Gastroesophageal sphincter (tissue), 4 donors: Measurements from ENCODE around the gene NADK. TPM values are rescaled to one million over a fixed set of nuclear protein-coding genes. Genes with fewer than 3 reads are reported as not detected.
A peak's percentile ranks its signal among the peaks of the same experiment; 100 is the strongest.

ENCODE experiments used
- ATAC-seq: fragments of 150-250 bp; one replicate; pipeline ENCODE4 v1.9.1; 2016; ENCODE audit warnings: mild to moderate bottlenecking, moderate library complexity
- H3K27ac ChIP-seq, 4 donors: fragments of 200-600 bp; sonication (generic) in 3 of 4; 1 replicate in 3 of 4; 2 replicates in 1 of 4; pipeline ENCODE4 v1.5.1; 2016 to 2019
- H3K27me3 ChIP-seq: fragments of 200-600 bp; sonication (generic); one replicate; pipeline ENCODE4 v1.5.1; 2019
- H3K36me3 ChIP-seq, 2 donors: fragments of 200-600 bp; sonication (generic); one replicate each; pipeline ENCODE4 v1.5.1; 2019; ENCODE audit warnings: control low read depth in 1 of 2
- H3K4me1 ChIP-seq, 3 donors: fragments of 200-600 bp; sonication (generic); 1 replicate in 2 of 3; 2 replicates in 1 of 3; pipeline ENCODE4 v1.5.1; 2016 to 2019; ENCODE audit warnings: control low read depth in 2 of 3
- H3K4me3 ChIP-seq, 2 donors: fragments of 200-600 bp; sonication (generic); one replicate each; pipeline ENCODE4 v1.5.1; 2019; ENCODE audit warnings: mild to moderate bottlenecking in 1 of 2, moderate library complexity in 1 of 2
- H3K9me3 ChIP-seq, 3 donors: fragments of 200-600 bp; sonication (generic); one replicate each; pipeline ENCODE4 v1.5.1; 2017 to 2019; ENCODE audit warnings: control low read depth in 2 of 3
- EP300 ChIP-seq: sonication (generic); formaldehyde crosslinking; IDR thresholded peaks from one replicate; pipeline ENCODE4 v1.6.1; 2017; ENCODE audit warnings: antibody characterized with exemption, mild to moderate bottlenecking
- POLR2A ChIP-seq, 2 donors: fragments of 450-650 bp; IDR thresholded peaks; one replicate each; pipeline ENCODE4 v1.6.1; 2017; ENCODE audit warnings: antibody characterized with exemption in 2 of 2, mild to moderate bottlenecking in 2 of 2, moderate library complexity in 1 of 2
- POLR2AphosphoS5 ChIP-seq: sonication (generic); formaldehyde crosslinking; IDR thresholded peaks from one replicate; pipeline ENCODE4 v1.6.1; 2017; ENCODE audit warnings: antibody characterized with exemption
- WGBS, 2 donors: methylation state at CpG; one replicate each; pipeline ENCODE4 v1.1.5; 2018; ENCODE audit warnings: low coverage in 1 of 2; 5-methylcytosine and 5-hydroxymethylcytosine counted together
- total RNA-seq, 4 donors: library from RNA; depleted of rRNA; stranded (reverse); fragments of >200 nt; gene quantifications; one replicate each; pipeline ENCODE4 v1.1.0, GENCODE V29; 2016
- TF ChIP-seq, protein P1 (sequence below), 4 experiments: fragments of 200-600 bp in 2 of 4; fragments of 450-650 bp in 2 of 4; sonication (generic) in 1 of 4; IDR thresholded peaks; one replicate each; pipeline ENCODE4 v1.5.1; 2017 to 2019; ENCODE audit warnings: antibody characterized with exemption in 4 of 4, mild to moderate bottlenecking in 2 of 4, moderate library complexity in 2 of 4

Gene NADK
- total RNA-seq, 4 donors from 2014 or later: 69.8 to 82.5 (median 73.8) TPM

DNA sequence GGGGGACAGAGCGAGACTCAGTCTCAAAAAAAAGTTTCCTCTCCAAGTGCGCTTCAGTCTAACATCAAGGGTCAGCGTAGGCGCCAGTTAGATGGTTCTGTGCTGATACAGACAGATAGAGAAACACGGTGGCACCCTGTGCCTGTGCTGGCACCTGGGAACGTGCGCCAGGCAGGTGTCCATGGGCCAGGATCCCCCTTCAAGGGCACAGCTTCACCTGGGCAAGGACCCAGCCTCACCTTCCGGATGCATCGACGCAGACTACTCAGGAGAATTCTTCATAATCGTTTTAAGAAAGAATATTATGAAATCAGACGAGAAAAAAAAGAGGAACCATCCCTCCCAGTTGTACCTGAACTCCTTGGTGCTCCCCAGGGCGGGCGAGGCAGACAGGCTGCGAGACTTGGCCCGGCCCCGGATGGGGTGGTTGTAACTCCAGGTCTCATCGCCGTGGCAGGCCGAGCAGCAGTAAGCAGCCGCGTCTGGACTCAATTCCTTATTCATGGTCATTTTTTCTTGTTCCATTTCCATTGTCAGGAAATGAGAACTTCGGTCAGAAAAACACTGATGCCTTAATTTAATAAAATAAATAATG lies 13.3 kb downstream of the NADK start:
- no peak for TF ChIP-seq POLR2AphosphoS5
- no peak overlapping the region for H3K27ac ChIP-seq
- no peaks in the 10 kb centered on the region for H3K4me1 ChIP-seq
- 80 to 89% methylated on average over 2 to 22 of the region's 23 CpGs for WGBS, 2 donors
- peaks cover 0 to 80% of the 10 kb centered on the region in 2 donors for H3K36me3 ChIP-seq
- no peak overlapping the region for H3K4me3 ChIP-seq
- H3K9me3 ChIP-seq: peaks cover 0 to 4% (median 0%) of the 10 kb centered on the region in 3 donors
- ATAC-seq: no peak
- no peaks in the 10 kb centered on the region for H3K27me3 ChIP-seq

DNA sequence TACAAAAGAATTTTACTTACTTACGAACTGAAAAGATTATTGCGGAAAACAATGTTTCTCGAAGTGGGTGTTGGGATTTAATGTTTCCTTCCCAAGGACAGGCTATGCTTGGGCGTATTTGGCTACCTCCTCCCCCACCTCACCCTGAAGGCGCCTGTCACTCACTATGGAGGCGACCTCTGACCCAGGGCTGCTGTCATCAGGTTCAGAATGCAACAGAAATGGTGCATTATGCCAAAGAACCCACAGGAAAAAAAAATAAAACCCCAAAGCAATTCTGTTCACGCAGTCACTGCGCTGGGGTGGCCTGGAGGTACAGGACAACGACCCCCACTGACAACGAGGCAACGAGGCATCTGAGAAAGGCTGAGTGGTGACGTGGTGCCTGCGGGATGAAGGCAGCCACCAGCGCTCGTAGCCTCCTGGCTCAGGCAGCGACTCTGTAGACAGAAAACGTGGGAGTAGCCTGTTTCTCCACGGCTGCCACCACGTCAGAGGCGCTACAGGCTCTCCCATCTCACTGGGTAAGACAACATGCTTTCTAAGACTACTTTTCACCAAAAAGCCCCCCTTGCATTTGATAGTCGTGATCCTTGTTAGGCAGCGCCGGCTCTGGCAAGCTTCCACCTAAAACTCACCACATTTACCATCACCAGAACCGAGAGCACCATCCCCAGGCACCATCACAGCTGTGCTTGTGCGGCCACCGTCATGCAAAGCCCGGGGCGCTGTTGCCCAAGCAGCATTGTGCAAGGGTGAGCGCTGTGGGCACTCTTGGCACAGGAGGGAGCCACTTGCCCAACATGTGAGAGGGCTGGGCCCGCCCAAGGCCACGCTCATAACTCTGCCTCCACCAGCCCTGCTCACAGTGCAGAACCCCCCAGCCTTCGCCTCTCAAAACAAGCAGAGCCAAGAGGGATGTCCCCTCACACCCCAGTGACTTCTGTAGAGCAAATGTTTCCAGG lies 14.3 kb downstream of the NADK start:
- TF ChIP-seq EP300 (no peak), POLR2AphosphoS5 (no peak), POLR2A (IDR thresholded peaks at IDR 0.05) (no peak)
- TF ChIP-seq, protein P1, sequence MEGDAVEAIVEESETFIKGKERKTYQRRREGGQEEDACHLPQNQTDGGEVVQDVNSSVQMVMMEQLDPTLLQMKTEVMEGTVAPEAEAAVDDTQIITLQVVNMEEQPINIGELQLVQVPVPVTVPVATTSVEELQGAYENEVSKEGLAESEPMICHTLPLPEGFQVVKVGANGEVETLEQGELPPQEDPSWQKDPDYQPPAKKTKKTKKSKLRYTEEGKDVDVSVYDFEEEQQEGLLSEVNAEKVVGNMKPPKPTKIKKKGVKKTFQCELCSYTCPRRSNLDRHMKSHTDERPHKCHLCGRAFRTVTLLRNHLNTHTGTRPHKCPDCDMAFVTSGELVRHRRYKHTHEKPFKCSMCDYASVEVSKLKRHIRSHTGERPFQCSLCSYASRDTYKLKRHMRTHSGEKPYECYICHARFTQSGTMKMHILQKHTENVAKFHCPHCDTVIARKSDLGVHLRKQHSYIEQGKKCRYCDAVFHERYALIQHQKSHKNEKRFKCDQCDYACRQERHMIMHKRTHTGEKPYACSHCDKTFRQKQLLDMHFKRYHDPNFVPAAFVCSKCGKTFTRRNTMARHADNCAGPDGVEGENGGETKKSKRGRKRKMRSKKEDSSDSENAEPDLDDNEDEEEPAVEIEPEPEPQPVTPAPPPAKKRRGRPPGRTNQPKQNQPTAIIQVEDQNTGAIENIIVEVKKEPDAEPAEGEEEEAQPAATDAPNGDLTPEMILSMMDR (IDR thresholded peaks at IDR 0.05): no peak
- Histone ChIP-seq H3K9me3 (no peaks in the 10 kb centered on the region), H3K36me3 (peaks cover 0 to 84% of the 10 kb centered on the region in 2 donors), H3K4me1 (peaks cover 0 to 8% (median 0%) of the 10 kb centered on the region in 3 donors), H3K27ac (no peak overlapping the region), H3K4me3 (no peak overlapping the region), H3K27me3 (no peaks in the 10 kb centered on the region)
- 80 to 88% methylated on average over 2 to 6 of the region's 32 CpGs for WGBS, 2 donors
- peak; percentile 25 for ATAC-seq

DNA sequence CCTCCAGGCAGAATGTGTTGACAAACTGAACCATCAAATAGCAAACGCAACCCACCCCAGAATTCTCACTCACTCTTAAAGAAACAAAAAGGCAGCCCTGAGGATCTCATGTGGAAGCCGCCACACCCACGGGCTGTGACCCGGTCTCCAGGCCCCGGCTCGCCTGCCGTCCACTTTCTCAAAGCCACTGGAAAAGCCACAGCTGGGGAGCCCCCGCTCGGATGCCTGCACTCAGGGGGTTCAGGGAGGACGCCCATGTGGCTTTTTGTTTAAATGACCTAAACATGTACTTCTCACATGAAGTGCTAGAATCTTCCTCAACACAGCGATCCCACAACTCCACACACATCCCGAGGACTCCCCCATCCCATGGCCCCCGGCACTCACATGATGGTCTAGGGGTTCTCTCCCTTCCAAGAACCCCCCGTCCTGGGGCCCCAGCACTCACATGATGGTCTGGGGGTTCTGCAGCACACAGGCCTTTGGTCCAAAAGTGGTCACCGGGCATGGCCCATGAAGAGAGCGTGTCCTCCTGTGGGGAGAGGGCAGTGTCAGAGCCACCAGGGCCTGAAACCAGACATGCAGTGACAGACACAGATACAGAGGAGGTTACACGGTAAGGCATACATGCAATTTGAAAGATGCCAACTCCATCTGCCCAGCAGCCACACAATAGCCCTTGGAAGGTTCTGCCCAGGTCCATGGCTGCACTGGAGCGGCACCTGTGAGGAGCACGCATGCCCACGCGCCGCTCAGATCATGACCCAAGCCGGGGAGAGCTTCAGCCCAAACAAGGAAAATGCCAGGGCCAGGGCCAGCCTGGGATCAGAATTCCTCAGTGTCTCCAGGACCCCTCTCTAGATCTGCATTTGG lies 16.5 kb downstream of the NADK start:
- ATAC-seq: no peak
- Histone ChIP-seq H3K27me3 (no peaks in the 10 kb centered on the region), H3K27ac (no peak overlapping the region), H3K9me3 (no peaks in the 10 kb centered on the region), H3K36me3 (peaks cover 0 to 85% of the 10 kb centered on the region in 2 donors), H3K4me3 (no peak overlapping the region), H3K4me1 (peaks cover 0 to 22% (median 3%) of the 10 kb centered on the region in 3 donors)
- TF ChIP-seq POLR2AphosphoS5: no peak
- no peak for TF ChIP-seq EP300
- no peak for TF ChIP-seq POLR2A (IDR thresholded peaks at IDR 0.05)
- TF ChIP-seq, protein P1 (IDR thresholded peaks at IDR 0.05): no peak
- 97% methylated on average over 6 of the region's 23 CpGs; no CpG with 5 or more reads in 1 of the 2 donors for WGBS, 2 donors

DNA sequence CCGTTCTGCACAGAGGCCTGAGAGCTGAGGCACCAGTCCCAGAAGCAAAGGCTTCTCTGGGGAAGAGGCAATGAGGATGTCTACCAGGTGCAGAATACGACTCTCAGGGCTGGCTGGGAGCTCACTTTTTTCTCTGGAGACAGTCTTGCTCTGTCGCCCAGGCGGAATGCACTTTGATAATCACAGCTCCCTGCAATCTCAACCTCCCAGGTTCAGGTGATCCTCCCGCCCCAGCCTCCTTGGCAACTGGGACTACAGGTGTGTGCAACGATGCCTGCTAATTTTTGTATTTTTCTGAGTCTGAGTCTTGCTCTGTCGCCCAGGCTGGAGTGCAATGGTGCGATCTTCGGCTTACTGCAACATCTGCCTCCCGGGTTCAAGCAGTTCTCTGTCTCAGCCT lies 17.6 kb downstream of the NADK start:
- H3K9me3 ChIP-seq: no peaks in the 10 kb centered on the region
- H3K36me3 ChIP-seq: peaks cover 0 to 95% of the 10 kb centered on the region in 2 donors
- ATAC-seq: no peak
- WGBS, 2 donors: 88 to 100% methylated on average over 1 to 6 of the region's 10 CpGs
- H3K27ac ChIP-seq: no peak overlapping the region
- peaks cover 0 to 22% (median 3%) of the 10 kb centered on the region in 3 donors for H3K4me1 ChIP-seq
- TF ChIP-seq EP300: no peak
- TF ChIP-seq, protein P1 (IDR thresholded peaks at IDR 0.05): no peak
- TF ChIP-seq POLR2AphosphoS5: no peak
- TF ChIP-seq POLR2A (IDR thresholded peaks at IDR 0.05): no peak
- H3K4me3 ChIP-seq: no peak overlapping the region
- H3K27me3 ChIP-seq: no peaks in the 10 kb centered on the region

DNA sequence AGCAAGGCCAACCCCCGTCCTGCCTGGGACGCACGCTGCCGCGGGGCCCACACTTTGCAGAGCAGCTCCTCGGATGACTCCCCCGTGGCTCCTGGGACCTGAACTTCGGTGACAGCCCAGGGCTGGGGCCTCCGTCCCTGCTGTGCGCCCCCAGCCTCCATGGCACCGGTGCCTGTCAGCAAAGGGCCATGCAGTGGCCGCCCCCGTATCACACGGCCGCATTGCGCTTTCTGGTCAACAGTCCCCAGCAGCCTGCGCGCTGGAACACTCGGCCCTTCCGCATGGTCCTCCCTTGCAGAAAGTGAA lies 18.0 kb downstream of the NADK start:
- Histone ChIP-seq H3K36me3 (peaks cover 0 to 99% of the 10 kb centered on the region in 2 donors), H3K27ac (no peak overlapping the region), H3K4me1 (peaks cover 0 to 22% (median 3%) of the 10 kb centered on the region in 3 donors), H3K4me3 (no peak overlapping the region), H3K9me3 (no peaks in the 10 kb centered on the region), H3K27me3 (no peaks in the 10 kb centered on the region)
- TF ChIP-seq POLR2A (IDR thresholded peaks at IDR 0.05) (no peak), POLR2AphosphoS5 (no peak), EP300 (no peak)
- TF ChIP-seq, protein P1 (IDR thresholded peaks at IDR 0.05): no peak
- 93% methylated on average over 9 of the region's 20 CpGs; no CpG with 5 or more reads in 1 of the 2 donors for WGBS, 2 donors
- ATAC-seq: no peak
